Esophagus squamous epithelium (tissue), 4 donors: Measurements from ENCODE around the gene BRIX1.

Experiments
- CTCF ChIP-seq, 6 experiments: fragments of 450-650 bp in 4 of 6; fragments of 200-600 bp in 2 of 6; sonication (generic) in 2 of 6; IDR thresholded peaks; one replicate each; pipeline ENCODE4 v1.5.1; 2016 to 2019; ENCODE audit warnings: antibody characterized with exemption in 6 of 6, mild to moderate bottlenecking in 4 of 6, moderate library complexity in 4 of 6
- POLR2A ChIP-seq, 4 donors: fragments of 450-650 bp; IDR thresholded peaks; one replicate each; pipeline ENCODE4 v1.6.1; 2017; ENCODE audit warnings: antibody characterized with exemption in 4 of 4, mild to moderate bottlenecking in 4 of 4, moderate library complexity in 3 of 4

GRCh38 chr5:34959323-34959722 lies 43.8 kb downstream of the BRIX1 start:
- TF ChIP-seq POLR2A (IDR thresholded peaks at IDR 0.05): no peak
- no peak for TF ChIP-seq CTCF (IDR thresholded peaks at IDR 0.05)
